GM10266 (cell line): ENCODE data around the gene CCDC170.
"Not testable (repeated sequence)": the region's sequence is repeated elsewhere in the genome, so short reads cannot be mapped to it uniquely, and the experiment has no call there.

Experiments
- DNase-seq: peaks from one replicate; pipeline ENCODE4 v3.0.0; 2012; ENCODE audit errors: extremely low spot score
- TF ChIP-seq, protein P1 (sequence below): IDR thresholded peaks from 2 replicates; pipeline ENCODE4 v1.5.1; 2012; ENCODE audit warnings: mild to moderate bottlenecking, low read depth; ENCODE audit not compliant: control insufficient read depth, insufficient read depth; ENCODE audit errors: missing control alignments

Gene CCDC170, protein sequence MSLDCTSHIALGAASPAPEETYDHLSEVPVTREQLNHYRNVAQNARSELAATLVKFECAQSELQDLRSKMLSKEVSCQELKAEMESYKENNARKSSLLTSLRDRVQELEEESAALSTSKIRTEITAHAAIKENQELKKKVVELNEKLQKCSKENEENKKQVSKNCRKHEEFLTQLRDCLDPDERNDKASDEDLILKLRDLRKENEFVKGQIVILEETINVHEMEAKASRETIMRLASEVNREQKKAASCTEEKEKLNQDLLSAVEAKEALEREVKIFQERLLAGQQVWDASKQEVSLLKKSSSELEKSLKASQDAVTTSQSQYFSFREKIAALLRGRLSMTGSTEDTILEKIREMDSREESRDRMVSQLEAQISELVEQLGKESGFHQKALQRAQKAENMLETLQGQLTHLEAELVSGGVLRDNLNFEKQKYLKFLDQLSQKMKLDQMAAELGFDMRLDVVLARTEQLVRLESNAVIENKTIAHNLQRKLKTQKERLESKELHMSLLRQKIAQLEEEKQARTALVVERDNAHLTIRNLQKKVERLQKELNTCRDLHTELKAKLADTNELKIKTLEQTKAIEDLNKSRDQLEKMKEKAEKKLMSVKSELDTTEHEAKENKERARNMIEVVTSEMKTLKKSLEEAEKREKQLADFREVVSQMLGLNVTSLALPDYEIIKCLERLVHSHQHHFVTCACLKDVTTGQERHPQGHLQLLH

DNA sequence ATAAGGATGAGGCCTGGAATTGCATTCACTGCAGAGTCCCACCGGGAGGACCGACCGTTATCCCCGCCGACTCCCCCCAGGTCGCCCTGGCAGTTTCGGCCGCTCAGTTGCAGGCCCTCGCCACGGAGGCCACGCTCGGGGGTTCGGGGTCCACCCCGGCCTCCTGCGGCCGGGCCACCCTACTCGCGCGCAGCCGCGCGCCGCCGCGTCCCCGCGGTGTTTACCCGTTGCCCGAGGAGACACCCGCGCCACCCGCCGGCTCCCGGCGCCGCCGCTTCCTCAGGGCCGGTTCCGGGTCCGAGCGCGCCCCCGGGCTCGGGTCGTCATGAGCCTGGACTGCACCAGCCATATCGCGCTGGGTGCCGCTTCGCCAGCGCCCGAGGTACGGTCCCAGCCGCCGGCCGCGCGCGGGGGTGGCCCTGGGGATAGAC lies at the start of gene CCDC170:
Gene CCDC170, plus strand, starts transcription at position 214 of the 431 bp plus-strand sequence. Its CDS starts 112 bp downstream, at position 326.
- TF ChIP-seq, protein P1, sequence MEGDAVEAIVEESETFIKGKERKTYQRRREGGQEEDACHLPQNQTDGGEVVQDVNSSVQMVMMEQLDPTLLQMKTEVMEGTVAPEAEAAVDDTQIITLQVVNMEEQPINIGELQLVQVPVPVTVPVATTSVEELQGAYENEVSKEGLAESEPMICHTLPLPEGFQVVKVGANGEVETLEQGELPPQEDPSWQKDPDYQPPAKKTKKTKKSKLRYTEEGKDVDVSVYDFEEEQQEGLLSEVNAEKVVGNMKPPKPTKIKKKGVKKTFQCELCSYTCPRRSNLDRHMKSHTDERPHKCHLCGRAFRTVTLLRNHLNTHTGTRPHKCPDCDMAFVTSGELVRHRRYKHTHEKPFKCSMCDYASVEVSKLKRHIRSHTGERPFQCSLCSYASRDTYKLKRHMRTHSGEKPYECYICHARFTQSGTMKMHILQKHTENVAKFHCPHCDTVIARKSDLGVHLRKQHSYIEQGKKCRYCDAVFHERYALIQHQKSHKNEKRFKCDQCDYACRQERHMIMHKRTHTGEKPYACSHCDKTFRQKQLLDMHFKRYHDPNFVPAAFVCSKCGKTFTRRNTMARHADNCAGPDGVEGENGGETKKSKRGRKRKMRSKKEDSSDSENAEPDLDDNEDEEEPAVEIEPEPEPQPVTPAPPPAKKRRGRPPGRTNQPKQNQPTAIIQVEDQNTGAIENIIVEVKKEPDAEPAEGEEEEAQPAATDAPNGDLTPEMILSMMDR, result no peak
- no peak for DNase-seq

DNA sequence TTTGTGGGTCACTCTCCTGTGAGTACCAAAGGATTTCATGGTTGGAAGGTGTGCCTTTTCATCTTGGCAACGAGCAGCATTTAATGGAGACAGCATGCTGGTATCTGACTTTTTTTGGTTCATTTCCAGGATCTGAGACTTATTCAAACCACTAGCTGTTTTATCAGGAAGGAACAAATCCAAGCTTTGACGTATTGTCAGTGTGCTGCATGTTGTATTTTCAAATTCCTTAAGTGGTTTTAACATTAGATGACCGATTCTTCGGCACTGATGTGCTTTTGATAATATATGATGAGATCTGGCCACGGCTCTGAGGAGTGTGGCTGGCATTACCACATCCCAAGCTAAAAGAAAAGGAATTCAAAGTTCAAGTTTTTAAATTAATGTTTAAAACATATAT lies 48.3 kb upstream of the CCDC170 start:
- DNase-seq, result no peak
- TF ChIP-seq, protein P1, result no peak

DNA sequence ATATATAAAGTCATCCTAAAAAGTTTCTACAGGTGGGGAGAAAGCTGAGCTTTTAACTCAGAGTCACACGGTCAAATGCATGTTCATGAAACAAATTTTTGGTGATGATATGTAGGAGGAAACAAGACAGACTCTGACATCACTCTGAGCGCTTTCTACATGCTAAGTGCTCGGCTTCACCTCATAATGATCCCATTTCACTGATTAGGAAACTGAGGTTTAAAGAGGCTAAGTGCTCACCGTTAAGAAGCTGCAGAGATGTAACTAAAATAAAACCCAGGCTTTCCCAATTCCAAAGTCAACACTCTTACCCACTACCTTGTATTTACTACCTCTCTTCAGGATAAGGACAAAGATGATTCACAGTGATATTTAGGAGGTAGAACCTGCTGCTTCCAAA lies 46.6 kb upstream of the CCDC170 start:
- TF ChIP-seq, protein P1, result no peak
- no peak for DNase-seq

DNA sequence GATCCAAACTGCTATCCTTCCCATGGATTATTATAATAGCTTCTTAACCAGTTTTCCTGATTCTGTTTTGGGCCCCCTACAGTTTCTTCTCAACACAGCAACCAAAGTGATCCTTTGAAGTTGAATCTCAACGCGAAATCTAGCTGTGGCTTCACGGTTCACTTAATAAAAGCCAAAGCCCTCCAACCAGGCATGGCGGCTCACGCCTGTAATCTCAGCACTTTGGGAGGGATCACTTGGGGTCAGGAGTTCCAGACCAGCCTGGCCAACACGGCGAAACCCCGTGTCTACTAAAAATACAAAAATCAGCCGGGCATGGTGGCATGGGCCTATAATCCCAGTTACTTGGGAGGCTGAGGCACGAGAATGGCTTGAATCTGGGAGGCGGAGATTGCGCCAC lies 45.2 kb upstream of the CCDC170 start:
- TF ChIP-seq, protein P1, result no peak
- no peak for DNase-seq

DNA sequence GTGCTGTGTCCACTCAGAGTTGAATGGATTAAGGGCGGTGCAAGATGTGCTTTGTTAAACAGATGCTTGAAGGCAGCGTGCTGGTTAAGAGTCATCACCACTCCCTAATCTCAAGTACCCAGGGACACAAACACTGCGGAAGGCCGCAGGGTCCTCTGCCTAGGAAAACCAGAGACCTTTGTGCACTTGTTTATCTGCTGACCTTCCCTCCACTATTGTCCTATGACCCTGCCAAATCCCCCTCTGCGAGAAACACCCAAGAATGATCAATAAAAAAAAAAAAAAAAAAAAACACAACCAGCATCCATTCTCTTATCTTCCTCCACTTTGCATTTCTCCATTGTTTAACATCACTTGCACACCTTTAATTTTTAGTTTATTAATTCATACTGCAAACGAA lies 42.9 kb upstream of the CCDC170 start:
- not testable (repeated sequence) for DNase-seq

DNA sequence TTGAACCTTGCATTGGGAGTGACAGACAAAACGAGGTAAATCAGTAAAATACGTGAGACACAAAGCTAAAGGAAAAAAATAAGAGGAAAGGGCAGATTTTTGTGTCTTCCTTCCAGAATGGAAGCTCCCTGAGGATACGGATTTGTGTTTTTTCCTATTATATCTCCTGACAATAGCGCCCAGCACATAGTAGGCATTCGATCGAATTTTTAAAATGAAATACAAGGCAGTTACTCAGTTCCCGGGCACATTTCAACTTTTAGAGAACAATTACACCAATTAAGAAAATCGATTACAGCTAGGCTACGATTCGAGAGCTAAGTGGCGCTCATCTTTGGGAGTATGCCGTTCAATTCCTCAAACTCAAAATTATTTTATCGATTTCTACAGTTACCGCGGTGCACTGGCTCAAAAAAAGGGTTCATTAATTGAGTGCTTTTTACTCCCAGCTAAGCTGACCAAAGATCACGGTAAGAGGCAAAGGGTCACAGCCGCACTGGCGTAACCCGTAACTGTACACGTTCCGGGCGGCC lies 42.3 kb upstream of the CCDC170 start:
- TF ChIP-seq, protein P1, result no peak
- no peak for DNase-seq

DNA sequence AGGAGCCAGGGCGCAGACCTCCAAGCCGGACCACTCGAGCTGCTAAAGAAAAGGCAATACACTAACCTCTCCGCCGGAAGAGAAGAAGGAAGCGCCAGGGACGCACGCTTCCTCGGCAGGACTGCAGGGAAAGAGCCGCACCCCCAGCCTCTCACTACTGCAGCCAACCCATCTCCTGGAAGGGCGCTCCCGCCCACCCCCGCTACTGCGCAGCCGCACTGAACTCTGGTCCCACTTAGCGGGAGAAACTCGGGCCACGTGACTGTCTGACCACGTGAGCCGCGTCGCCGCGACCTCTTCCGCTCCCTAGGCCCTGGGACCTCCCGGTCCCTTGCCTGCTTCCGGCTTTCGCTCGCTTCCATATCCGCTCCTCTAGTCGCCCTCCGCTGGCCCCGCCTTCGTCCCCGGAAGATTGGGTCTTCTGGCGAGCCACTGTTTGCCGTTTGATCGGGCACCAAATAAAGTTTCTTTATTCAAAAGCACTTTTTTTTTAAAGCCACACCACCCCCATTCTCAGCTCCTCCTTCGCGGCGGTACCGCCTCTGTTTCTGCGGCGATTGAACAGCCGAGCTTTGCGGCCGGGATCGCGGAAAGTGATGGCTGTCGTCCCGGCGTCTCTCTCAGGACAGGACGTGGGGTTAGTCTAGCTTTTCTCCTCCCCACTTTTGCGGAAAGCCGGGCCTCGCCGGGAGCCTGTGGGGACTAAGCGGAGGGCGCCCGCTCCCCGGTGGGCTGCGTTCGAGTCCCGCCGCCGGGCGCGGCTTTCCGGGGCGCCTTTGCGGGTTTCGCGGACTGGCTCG lies 41.7 kb upstream of the CCDC170 start, which contains the start of gene RMND1:
Gene RMND1, minus strand, starts transcription at position 177 of the 800 bp plus-strand sequence. CDS start 6,315 bp downstream, outside the sequence.
- DNase-seq, result peak; percentile 97
- TF ChIP-seq, protein P1, result no peak
